GM19455 (cell line): ENCODE results near the gene LPCAT1.

Experiments used
- ATAC-seq: cut with Tn5 transposase; IDR thresholded peaks from one replicate; pipeline ENCODE4 v1.9.1; 2021; ENCODE audit not compliant: unreplicated experiment

LPCAT1 gene

GRCh38 chr5:1498623-1499416, 24.9 kb downstream of the LPCAT1 start:
- ATAC-seq = no peak

- ATAC-seq = peak; percentile 30
These were observed 25.8 kb downstream of the LPCAT1 start for GRCh38 chr5:1497795-1498622.

- peak; percentile 24 for ATAC-seq
These were observed 26.4 kb downstream of the LPCAT1 start for GRCh38 chr5:1497242-1497777.

- no peak for ATAC-seq
These were observed 28.2 kb downstream of the LPCAT1 start for GRCh38 chr5:1495525-1495897.

- peak; percentile 38 for ATAC-seq
These were observed 28.8 kb downstream of the LPCAT1 start for GRCh38 chr5:1494780-1495524.

GRCh38 chr5:1493941-1494340, 29.8 kb downstream of the LPCAT1 start:
- no peak for ATAC-seq

- no peak for ATAC-seq
These were observed 30.3 kb downstream of the LPCAT1 start for GRCh38 chr5:1493413-1493812.

- ATAC-seq = no peak
These were observed 31.0 kb downstream of the LPCAT1 start for GRCh38 chr5:1492757-1493156.

- ATAC-seq = no peak
These were observed 33.4 kb downstream of the LPCAT1 start for GRCh38 chr5:1490376-1490775.

GRCh38 chr5:1489754-1490153, 34.0 kb downstream of the LPCAT1 start:
- ATAC-seq = no peak

- ATAC-seq = peak; percentile 55
These were observed 34.7 kb downstream of the LPCAT1 start for GRCh38 chr5:1488882-1489680.

GRCh38 chr5:1487079-1487764, 36.5 kb downstream of the LPCAT1 start:
- no peak for ATAC-seq

- no peak for ATAC-seq
These were observed 37.5 kb downstream of the LPCAT1 start for GRCh38 chr5:1486271-1486670.

- no peak for ATAC-seq
These were observed 38.1 kb downstream of the LPCAT1 start for GRCh38 chr5:1485579-1486118.

- peak; percentile 36 for ATAC-seq
These were observed 38.8 kb downstream of the LPCAT1 start for GRCh38 chr5:1484730-1485578.

- ATAC-seq = no peak
These were observed 39.7 kb downstream of the LPCAT1 start for GRCh38 chr5:1483856-1484729.

GRCh38 chr5:1483064-1483463, 40.7 kb downstream of the LPCAT1 start:
- ATAC-seq = no peak

- ATAC-seq = no peak
These were observed 41.8 kb downstream of the LPCAT1 start for GRCh38 chr5:1481959-1482331.
